ENCODE measurements around the gene PITPNM3. TPM values are rescaled to one million over a fixed set of nuclear protein-coding genes. Genes with fewer than 3 reads are reported as not detected.

The PITPNM3 gene
- total RNA-seq, 2 donors from 2014 or later: 1.3 to 3.4 TPM

GRCh38 chr17:6456914-6457687 is 99.3 kb downstream of the PITPNM3 start:
- no peak for TF ChIP-seq POLR2A (IDR thresholded peaks at IDR 0.05)
- 76 to 83% methylated on average over 13 to 14 of the region's 14 CpGs for WGBS, 2 donors
- no peaks in the 10 kb centered on the region for H3K4me1 ChIP-seq
- no peaks in the 10 kb centered on the region for H3K27me3 ChIP-seq
- no peaks in the 10 kb centered on the region for H3K36me3 ChIP-seq (replicated peaks in 1 of 2; ENCODE audit: insufficient read depth in 1 of 2, low read depth in 2 of 2)
- intact Hi-C loops (cut with DNase I): no loop called here
- DNase-seq: no peak
- H3K4me3 ChIP-seq: no peak overlapping the region
- no peaks in the 10 kb centered on the region for H3K9me3 ChIP-seq
- no peak overlapping the region for H3K27ac ChIP-seq
- no peak for ATAC-seq

DNA sequence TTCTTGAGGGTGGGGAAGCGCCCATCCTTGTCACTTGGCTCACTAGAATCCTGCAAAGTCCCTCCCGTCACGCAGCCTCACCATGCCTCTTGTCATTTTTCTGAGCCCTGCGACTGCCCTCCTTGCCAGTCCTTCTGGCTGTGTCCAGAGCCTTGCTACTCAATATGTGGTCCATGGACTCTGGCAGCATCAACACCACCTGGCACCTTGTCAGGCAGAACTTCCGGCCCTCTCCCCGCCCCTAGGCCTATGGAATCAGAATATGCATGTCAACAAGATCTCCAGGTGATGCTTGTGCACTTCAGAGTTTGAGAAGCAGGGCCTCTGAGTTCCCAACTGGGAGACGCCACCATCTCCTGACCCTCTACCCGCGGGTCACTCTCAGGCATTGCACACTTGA is 100.0 kb downstream of the PITPNM3 start:
- no peak for DNase-seq
- no peaks in the 10 kb centered on the region for H3K9me3 ChIP-seq
- TF ChIP-seq CTCF (IDR thresholded peaks at IDR 0.05) (no peak), POLR2A (IDR thresholded peaks at IDR 0.05) (no peak)
- 83 to 87% methylated on average over 7 to 9 of the region's 9 CpGs for WGBS, 2 donors
- no peak overlapping the region for H3K27ac ChIP-seq
- H3K36me3 ChIP-seq (replicated peaks in 1 of 2; ENCODE audit: insufficient read depth in 1 of 2, low read depth in 2 of 2): no peaks in the 10 kb centered on the region
- no peaks in the 10 kb centered on the region for H3K4me1 ChIP-seq
- intact Hi-C loops (cut with DNase I): no loop called here
- H3K27me3 ChIP-seq: no peaks in the 10 kb centered on the region
- H3K4me3 ChIP-seq: no peak overlapping the region
- no peak for ATAC-seq

- TF ChIP-seq CTCF (IDR thresholded peaks at IDR 0.05) (no peak), POLR2A (IDR thresholded peaks at IDR 0.05) (no peak)
- peak in 3 of 4 donors; percentile 19 to 31 (median 23) for DNase-seq
- Histone ChIP-seq H3K9me3 (no peaks in the 10 kb centered on the region), H3K36me3 (replicated peaks in 1 of 2; ENCODE audit: insufficient read depth in 1 of 2, low read depth in 2 of 2) (no peaks in the 10 kb centered on the region), H3K27me3 (no peaks in the 10 kb centered on the region), H3K4me3 (no peak overlapping the region), H3K27ac (no peak overlapping the region), H3K4me1 (no peaks in the 10 kb centered on the region)
- intact Hi-C loops (cut with DNase I): no loop called here
- no peak for ATAC-seq
- 10 to 36% methylated on average over 5 to 30 of the region's 35 CpGs for WGBS, 2 donors
Measured at GRCh38 chr17:6455321-6455705, 101.0 kb downstream of the PITPNM3 start.

DNA sequence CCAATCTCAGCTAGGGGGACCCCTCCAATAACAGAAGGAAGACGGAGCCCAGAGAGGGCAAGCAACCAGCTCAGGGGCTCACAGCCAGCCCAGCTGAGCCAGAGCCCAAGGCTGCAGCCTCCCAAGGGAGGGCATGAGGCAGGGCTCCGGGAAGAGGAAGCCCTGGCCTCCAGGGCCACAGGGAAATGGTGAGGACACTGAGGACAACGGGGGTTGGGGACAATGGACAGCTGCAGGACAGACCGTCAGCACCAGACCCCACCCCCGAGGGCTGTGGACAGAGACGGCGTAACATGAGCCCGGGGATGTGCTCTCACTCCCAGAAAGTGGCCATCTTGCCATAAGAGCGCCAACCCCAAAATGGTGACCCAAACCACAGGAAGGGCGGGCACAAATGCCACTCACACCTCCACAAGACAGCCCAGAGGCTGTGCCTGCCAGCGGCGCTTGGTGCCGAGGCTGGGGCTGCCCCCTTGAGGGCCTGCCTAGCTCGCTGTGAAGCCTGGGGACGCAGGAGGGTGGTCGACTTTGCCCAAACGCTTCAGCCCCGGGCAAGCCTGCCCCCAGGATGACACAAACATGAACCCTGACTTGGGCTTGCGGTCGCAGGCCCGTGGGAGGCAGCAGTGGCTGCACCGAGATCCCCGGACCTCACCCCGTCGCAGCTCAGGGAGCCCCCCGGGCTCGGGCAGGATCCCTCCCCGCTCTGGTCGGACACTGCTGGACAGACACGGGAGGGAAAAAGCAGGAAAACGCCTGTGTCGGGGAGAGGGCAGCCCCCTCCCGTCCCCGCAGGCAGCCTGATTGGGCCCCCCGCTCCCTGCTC is 101.6 kb downstream of the PITPNM3 start:
- no peaks in the 10 kb centered on the region for H3K9me3 ChIP-seq
- H3K4me1 ChIP-seq: no peaks in the 10 kb centered on the region
- no peak for TF ChIP-seq POLR2A (IDR thresholded peaks at IDR 0.05)
- H3K27ac ChIP-seq: no peak overlapping the region
- WGBS, 2 donors: 55 to 56% methylated on average over 27 to 35 of the region's 35 CpGs
- H3K36me3 ChIP-seq (replicated peaks in 1 of 2; ENCODE audit: insufficient read depth in 1 of 2, low read depth in 2 of 2): no peaks in the 10 kb centered on the region
- intact Hi-C loops (cut with DNase I): no loop called here
- H3K27me3 ChIP-seq: no peaks in the 10 kb centered on the region
- H3K4me3 ChIP-seq: no peak overlapping the region
- ATAC-seq (no peak), DNase-seq (no peak)

- intact Hi-C loops (cut with DNase I): no loop called here
- ATAC-seq (no peak), DNase-seq (no peak)
- H3K27me3 ChIP-seq: no peaks in the 10 kb centered on the region
- H3K27ac ChIP-seq: no peak overlapping the region
- TF ChIP-seq CTCF (IDR thresholded peaks at IDR 0.05): no peak
- TF ChIP-seq POLR2A (IDR thresholded peaks at IDR 0.05): no peak
- H3K36me3 ChIP-seq (replicated peaks in 1 of 2; ENCODE audit: insufficient read depth in 1 of 2, low read depth in 2 of 2): no peaks in the 10 kb centered on the region
- H3K4me1 ChIP-seq: no peaks in the 10 kb centered on the region
- no peak overlapping the region for H3K4me3 ChIP-seq
- WGBS, 2 donors: 65 to 70% methylated on average over 6 to 13 of the region's 14 CpGs
- H3K9me3 ChIP-seq: no peaks in the 10 kb centered on the region
Measured at GRCh38 chr17:6453279-6454024, 102.9 kb downstream of the PITPNM3 start.
